AML-193 (cell line): Measurements from ENCODE around the gene SLC30A3.
A peak's percentile ranks its signal among the peaks of the same experiment; 100 is the strongest.
"Not testable (repeated sequence)": the region's sequence is repeated elsewhere in the genome, so short reads cannot be mapped to it uniquely, and the experiment has no call there.

ENCODE experiments used
- DNase-seq, 2 experiments: peaks; one replicate each; lab custom pipeline; 2025; lab: John Stamatoyannopoulos, UW

The SLC30A3 gene

DNA sequence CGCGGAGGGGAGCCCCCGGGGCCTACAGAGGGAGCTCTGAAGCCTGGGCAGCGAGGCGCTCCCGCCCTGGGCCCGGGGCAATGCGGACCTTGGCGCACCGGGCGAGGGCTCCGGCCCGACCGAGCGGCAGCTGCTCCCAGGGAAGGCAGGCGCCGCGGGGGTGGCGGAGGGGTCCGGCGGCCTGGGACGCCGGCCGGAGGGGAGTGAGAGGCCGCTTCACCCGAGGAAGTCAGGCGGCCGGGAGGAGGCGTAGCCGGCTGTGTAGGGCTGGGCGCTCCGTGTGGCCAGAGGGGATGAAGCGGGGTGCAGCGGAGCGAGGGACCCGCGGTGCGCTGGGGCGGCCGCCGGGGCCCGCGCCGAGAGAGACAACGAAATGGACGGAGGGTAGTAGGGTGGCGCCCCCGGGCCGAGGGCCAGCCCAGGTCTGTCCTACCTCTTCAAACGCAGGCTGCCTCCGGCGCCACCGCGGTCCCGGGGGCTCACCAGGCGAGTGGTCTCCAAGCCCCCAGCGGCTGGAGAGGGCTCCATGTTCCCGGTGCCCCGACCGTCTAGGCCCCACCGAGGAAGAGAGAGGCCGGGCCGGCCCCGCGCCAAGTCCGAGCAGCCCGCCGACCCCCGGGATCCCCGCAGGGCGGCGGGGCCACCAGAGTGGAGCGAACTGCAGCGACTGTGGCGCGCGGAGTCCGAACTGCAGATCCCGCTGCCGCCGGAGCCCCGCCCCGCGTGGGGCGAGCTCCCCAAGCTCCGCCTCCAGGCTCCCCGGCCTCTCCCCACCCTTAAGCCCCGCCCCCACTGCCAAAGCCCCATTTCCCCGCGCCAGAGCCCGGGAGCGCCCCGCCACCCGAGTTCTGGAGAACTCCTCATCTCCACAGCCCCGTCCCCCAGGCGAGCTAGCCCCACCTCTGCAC is at the start of gene SLC30A3:
SLC30A3 (minus strand) TSS at position 669 of the 908 bp plus-strand sequence; CDS start at position 528, 141 bp downstream.
- no peak for DNase-seq

GRCh38 chr2:27312152-27312551 is 49.3 kb upstream of the SLC30A3 start:
- no peak for DNase-seq

DNA sequence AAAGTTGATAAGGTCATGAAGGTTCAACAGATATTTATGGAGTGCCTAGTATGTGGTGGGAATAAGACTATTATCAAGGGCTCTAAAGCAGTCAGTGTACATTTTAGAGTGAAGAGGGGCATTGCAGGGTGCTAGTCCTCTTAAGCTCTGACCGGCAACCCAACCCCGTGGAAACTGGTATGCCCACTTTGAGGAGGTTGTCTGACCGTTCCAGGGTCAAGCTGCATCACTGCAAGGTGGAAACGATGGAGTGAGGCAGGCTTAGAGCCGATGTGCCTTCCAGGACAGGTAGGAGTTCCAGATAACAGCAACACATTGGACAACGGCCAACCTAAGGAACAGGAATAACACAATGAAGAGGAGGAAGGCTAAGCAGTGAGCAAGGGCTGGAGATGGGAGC is 46.8 kb upstream of the SLC30A3 start:
- no peak for DNase-seq

DNA sequence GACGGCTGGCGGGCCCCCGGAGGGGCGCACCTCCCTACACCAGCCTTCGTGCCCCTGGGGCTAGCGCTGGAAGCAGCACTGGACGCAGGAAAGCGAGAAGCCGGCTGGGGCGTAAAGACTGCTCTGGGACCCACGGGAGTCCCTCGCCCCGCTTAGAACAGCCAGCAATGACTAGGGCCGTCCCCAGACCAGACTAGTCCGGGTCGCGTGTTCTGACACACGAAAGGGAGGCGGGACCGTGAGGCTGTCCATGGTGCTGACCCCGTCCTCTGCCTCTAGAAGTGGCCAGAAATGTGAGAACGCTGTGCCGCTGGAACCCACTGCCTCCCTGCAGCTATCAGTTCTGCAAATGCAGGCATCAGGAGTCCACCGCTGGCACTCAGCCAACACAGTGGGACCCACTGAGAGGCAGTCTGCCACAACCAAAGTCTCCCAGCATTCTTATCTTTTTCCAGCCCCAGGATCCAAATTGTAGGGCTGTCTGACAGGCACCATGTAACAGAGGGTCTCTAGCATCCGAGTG is 45.6 kb upstream of the SLC30A3 start, which contains the start of gene UCN:
UCN (minus strand) TSS at position 87 of the 523 bp plus-strand sequence. CDS start 550 bp downstream, outside the sequence.
- no peak for DNase-seq

- DNase-seq: no peak
These were observed 44.9 kb upstream of the SLC30A3 start for GRCh38 chr2:27307545-27308358.

DNA sequence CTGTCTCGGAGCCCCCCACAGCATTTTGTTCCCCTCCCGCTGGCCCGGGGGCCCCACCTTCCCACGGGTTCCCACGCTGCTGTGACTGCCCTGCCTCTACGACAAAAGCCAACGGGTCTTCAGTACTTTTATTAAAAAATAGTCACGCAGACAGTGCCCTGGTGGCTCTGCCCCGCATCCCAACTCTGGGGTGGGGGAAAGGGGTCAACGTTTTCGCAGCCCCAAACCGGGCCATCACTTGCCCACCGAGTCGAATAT is 44.4 kb upstream of the SLC30A3 start:
- no peak for DNase-seq

GRCh38 chr2:27306573-27307286 is 43.9 kb upstream of the SLC30A3 start:
- no peak for DNase-seq

DNA sequence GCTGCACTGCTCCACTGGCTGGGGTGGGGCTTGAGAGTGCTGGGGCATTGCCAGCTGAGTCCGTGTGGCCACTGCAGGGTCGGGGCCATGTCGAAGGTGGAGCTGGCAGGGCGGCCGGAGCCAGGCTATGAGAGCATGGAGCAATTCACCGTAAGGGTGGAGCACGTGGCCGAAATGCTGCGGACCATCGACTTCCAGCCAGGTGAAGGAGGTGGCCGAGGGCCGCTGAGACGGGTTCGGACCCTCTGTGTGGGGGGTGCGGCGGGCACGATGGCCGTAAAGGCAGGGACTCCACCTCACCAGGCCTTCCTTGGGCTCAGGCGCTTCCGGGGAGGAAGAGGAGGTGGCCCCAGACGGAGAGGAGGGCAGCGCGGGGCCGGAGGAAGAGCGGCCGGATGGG is 43.3 kb upstream of the SLC30A3 start:
- DNase-seq: no peak

- DNase-seq: no peak
These were observed 42.7 kb upstream of the SLC30A3 start for GRCh38 chr2:27305516-27305915.

DNA sequence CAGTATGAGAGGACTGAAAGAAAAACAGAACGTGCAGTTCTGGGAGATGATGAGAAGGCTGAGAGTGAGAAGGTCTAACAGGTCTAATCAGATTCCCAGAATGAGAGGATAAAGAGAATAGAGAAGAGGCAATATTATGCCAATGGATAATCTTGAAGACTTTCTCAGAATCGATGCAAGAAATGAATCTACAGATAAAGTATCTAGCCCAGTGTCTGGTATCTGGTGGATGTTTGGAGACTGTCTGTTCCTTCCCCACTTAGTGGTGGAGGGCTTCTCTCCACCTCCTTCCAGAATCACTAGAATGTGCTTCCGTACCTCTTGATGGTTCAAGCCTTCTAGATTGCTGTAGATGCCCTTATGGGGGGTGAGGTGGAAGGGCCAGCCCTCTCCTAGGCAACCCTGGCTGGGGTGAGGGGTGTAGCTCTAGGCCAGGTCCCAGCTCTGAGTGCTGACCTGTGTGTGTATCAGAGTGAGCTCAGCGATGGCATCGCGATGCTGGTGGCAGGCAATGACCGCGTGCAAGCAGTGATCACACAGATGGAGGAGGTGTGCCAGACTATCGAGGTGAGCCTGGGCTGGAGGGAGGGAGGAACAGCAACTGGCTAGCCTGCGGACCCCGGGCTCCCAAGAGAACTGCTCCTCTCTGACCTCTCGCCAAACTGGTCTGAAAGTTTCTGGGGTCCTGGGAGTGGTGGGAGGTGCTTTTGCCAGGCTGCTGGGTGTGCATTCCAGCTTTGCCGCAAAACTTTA is 41.8 kb upstream of the SLC30A3 start:
- no peak for DNase-seq

- peak; percentile 62 to 76 for DNase-seq
These were observed 40.5 kb upstream of the SLC30A3 start for GRCh38 chr2:27303093-27304025.

- DNase-seq: not testable (repeated sequence)
These were observed 37.8 kb upstream of the SLC30A3 start for GRCh38 chr2:27300606-27301005.

DNA sequence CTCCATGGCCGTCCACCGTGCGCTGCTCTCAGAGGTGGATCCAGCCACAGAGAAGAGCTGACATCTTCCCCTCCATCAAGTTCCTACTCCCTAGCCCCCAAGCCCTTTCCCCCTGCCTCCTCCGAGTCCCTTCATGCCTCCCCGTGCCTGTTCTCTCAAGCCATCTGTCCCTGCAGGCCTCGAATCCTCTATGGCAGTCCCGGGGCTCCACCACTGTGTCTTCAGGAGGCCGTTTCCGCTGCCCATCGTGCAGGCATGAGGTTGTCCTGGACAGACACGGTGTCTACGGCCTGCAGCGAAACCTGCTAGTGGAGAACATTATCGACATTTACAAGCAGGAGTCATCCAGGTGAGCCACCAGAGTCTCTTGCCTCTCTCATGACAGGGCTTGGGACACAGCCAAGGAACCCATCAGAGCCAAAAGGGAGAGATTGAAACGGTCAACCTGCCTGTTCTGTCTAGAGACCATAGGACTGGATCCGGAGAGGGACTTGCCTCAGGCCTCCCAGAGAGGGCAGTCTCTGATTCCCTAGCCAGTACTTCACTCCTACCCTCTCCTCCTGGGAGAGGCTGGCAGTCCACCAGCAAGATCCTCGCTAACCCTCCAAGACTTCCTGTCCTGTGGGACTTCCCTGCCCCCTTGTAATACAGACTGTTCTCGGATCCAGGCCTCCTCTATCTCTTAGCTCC is 35.7 kb upstream of the SLC30A3 start:
- no peak for DNase-seq

DNA sequence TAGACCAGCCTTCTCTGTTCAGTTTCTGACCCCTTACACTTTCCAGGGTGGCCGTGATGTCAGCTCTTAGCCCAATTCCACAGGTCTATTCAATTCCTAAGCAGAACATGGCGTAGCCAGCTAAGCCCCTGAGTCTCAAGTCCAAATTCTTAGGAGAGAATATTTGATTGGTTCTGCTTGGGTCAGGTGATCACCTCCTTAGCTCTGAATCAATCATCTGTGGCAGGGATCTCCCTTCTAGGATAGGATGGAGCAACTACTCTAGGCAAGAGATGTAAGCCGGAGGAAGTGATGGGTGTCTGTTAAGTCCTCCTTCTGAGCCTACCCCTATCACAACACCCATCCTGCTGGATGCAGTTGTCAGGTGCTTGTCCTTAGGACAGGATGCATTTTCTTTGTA is 34.3 kb upstream of the SLC30A3 start:
- no peak for DNase-seq

DNA sequence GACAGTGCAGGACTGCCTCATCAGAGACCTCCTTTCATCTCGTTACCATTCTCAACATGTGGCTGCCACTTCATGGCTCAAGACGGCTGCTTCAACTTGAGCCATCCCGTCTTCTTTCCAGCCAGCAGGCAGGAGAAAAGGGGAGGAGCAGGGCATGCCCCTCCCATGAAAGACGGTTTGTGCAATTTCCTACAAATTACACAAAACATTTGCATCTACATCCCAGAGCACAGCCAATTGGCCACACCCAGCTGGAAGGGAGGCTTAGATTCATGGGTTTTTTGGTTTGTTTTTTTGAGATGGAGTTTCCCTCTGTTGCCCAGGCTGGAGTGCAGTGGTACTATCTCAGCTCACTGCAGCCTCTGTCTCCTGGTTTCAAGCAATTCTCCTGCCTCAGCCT is 33.6 kb upstream of the SLC30A3 start:
- no peak for DNase-seq

DNA sequence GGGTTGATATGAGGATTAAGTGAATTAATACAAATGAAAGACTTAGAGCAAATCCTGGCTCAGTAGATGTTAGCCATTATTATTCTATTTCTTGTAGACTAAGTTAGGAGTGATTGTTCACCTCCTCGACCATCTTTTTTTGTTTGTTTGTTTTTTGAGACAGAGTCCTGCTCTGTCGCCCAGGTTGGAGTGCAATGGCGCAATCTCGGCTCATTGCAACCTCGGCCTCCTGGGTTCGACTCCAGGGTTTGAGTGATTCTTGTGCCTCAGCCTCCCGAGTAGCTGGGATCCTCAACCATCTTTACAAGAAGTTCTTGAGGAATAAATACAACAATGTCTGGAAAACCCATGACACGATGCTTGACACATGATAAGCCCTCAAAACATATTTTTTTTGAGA is 32.1 kb upstream of the SLC30A3 start:
- DNase-seq: no peak

DNA sequence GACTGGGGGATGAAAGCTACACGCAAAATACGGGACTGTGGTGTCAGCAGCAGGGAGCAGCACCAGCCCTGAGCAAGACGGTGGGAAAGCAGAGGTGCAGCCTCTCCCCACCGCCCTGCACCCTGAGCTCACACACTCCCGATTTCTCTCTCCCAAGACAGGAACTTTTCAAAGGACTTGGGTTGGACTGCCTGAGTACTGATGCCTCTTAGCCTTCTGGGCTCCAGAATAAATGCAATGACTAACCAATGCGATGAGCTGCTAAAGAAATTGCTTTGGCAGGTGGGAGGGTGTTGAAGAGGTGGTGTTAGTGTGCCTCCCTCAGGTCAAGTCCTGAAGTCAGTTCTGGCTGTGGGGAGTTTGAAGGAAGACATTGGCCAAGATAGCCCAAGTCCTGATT is 29.0 kb upstream of the SLC30A3 start:
- no peak for DNase-seq

DNA sequence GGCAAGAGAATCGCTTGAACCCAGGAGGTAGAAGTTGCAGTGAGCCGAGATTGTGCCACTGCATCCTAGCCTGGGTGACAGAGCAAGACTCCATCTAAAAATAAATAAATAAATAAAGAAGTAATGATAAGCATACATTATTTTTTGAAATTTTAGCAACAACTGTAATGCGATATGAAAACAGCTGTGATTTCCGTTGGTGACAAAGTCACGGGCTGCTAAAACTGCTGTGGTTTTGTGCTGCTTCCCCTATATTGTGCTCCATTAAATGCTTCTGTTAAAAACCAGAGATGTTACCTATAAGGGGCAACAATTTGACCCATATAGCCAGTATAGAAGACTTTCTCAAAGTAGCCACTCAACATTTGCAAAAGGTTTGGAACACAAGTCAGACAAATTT is 27.7 kb upstream of the SLC30A3 start:
- no peak for DNase-seq

DNA sequence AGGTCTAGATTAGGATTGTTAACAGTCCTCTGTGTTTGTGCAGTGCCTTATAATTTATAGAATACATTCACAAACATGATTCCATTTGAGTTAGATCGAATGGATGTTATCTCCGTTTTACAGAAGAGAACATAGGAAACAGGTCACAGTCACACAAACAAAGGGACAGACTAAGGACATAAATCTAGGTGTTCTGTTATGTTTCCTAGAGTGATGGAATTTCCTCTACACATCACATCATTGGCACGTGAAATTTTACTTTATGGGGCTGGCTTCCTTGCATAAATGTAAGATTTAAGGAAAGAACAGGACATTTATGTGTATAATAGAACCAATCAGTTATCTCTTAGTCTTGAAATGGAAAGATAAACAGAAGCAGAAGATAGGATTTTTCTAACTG is 25.8 kb upstream of the SLC30A3 start:
- DNase-seq: no peak

- DNase-seq: no peak
These were observed 22.6 kb upstream of the SLC30A3 start for GRCh38 chr2:27285481-27285880.
